Gastrocnemius medialis (tissue), 4 donors: ENCODE results near the gene SYTL2. TPM values are rescaled to one million over a fixed set of nuclear protein-coding genes. Genes with fewer than 3 reads are reported as not detected.

ENCODE experiments used
- ATAC-seq, 2 donors: fragments of 150-250 bp; one replicate each; pipeline ENCODE4 v1.9.1; 2016
- DNase-seq, 2 donors: peaks; one replicate each; pipeline ENCODE4 v3.0.0-alpha.2; 2019
- H3K27ac ChIP-seq, 4 donors: fragments of 200-600 bp; sonication (generic); 1 replicate in 1 of 4; 2 replicates in 3 of 4; pipeline ENCODE4 v1.5.1; 2016 to 2018; ENCODE audit warnings: mild to moderate bottlenecking in 2 of 4, moderate library complexity in 1 of 4
- H3K27me3 ChIP-seq, 3 donors: fragments of 200-600 bp; sonication (generic) in 2 of 3; 1 replicate in 1 of 3; 2 replicates in 2 of 3; pipeline versions ENCODE4 v1.5.1 to v1.6.0; 2016 to 2019; ENCODE audit warnings: mild to moderate bottlenecking in 1 of 3, moderate library complexity in 1 of 3
- H3K36me3 ChIP-seq, 2 donors: fragments of 200-600 bp; sonication (generic) in 1 of 2; one replicate each; pipeline ENCODE4 v1.5.1; 2017 to 2018
- H3K4me1 ChIP-seq, 2 donors: fragments of 200-600 bp; sonication (generic) in 1 of 2; one replicate each; pipeline ENCODE4 v1.5.1; 2016 to 2017; ENCODE audit warnings: mild to moderate bottlenecking in 2 of 2
- H3K4me3 ChIP-seq, 4 donors: fragments of 200-600 bp; sonication (generic) in 3 of 4; 1 replicate in 1 of 4; 2 replicates in 3 of 4; pipeline ENCODE4 v1.5.1; 2016 to 2019; ENCODE audit warnings: mild to moderate bottlenecking in 2 of 4
- H3K9me3 ChIP-seq, 3 donors: fragments of 200-600 bp; sonication (generic) in 2 of 3; 1 replicate in 1 of 3; 2 replicates in 2 of 3; pipeline ENCODE4 v1.5.1; 2016 to 2019
- CTCF ChIP-seq, 5 experiments: fragments of 450-650 bp in 3 of 5; fragments of 200-600 bp in 2 of 5; sonication (generic) in 2 of 5; IDR thresholded peaks in 4 of 5; conservative IDR thresholded peaks in 1 of 5; 1 replicate in 4 of 5; 2 replicates in 1 of 5; pipeline ENCODE4 v1.5.1; 2016 to 2019; ENCODE audit warnings: antibody characterized with exemption in 5 of 5, mild to moderate bottlenecking in 3 of 5, moderate library complexity in 3 of 5
- POLR2A ChIP-seq, 2 donors: fragments of 450-650 bp; IDR thresholded peaks; one replicate each; pipeline ENCODE4 v1.6.1; 2017; ENCODE audit warnings: antibody characterized with exemption in 2 of 2, mild to moderate bottlenecking in 2 of 2, moderate library complexity in 2 of 2
- in situ Hi-C, 4 donors: fragments of 200-750 bp; cut with MboI; loops; one replicate each; pipeline versions ENCODE4 v1.15.0 to v1.8.0; 2017; ENCODE audit warnings: low sequenced_read_pairs in 4 of 4
- intact Hi-C: fragments of 100-400 bp; cut with DNase I; formaldehyde crosslinking; loops from one replicate; pipeline ENCODE4 v1.15.1; 2023; ENCODE audit warnings: low total_unique reads
- total RNA-seq, 4 donors: library from RNA; depleted of rRNA; stranded (reverse); fragments of >200 nt; gene quantifications; one replicate each; pipeline versions ENCODE4 v1.1.0 to v1.2.3, GENCODE V29; 2016

SYTL2 gene
- total RNA-seq, 4 donors from 2014 or later = 0.97 to 11.9 (median 2.7) TPM

GRCh38 chr11:85798361-85798760 lies 12.6 kb downstream of the SYTL2 start:
- no peak overlapping the region for H3K27ac ChIP-seq
- intact Hi-C loops = no loop called here
- H3K4me3 ChIP-seq = no peak overlapping the region
- DNase-seq (no peak), ATAC-seq (no peak)
- in situ Hi-C loops = no loop called here
- no peaks in the 10 kb centered on the region for H3K4me1 ChIP-seq
- no peaks in the 10 kb centered on the region for H3K9me3 ChIP-seq
- H3K27me3 ChIP-seq = no peaks in the 10 kb centered on the region
- no peak for TF ChIP-seq POLR2A (IDR thresholded peaks at IDR 0.05)
- H3K36me3 ChIP-seq = no peaks in the 10 kb centered on the region

GRCh38 chr11:85795712-85796487 lies 15.0 kb downstream of the SYTL2 start:
- H3K4me3 ChIP-seq = no peak overlapping the region
- no peaks in the 10 kb centered on the region for H3K9me3 ChIP-seq
- no peaks in the 10 kb centered on the region for H3K36me3 ChIP-seq
- no peaks in the 10 kb centered on the region for H3K4me1 ChIP-seq
- ATAC-seq (no peak), DNase-seq (no peak)
- TF ChIP-seq CTCF (IDR thresholded peaks at IDR 0.05 in 4 of 5, conservative IDR thresholded peaks at IDR 0.05 in 1 of 5) = no peak
- TF ChIP-seq POLR2A (IDR thresholded peaks at IDR 0.05) = no peak
- H3K27ac ChIP-seq = no peak overlapping the region
- intact Hi-C loops (no loop called here), in situ Hi-C loops (no loop called here)
- H3K27me3 ChIP-seq = no peaks in the 10 kb centered on the region

- Histone ChIP-seq H3K4me3 (no peak overlapping the region), H3K36me3 (no peaks in the 10 kb centered on the region), H3K27me3 (no peaks in the 10 kb centered on the region), H3K27ac (no peak overlapping the region), H3K9me3 (no peaks in the 10 kb centered on the region), H3K4me1 (no peaks in the 10 kb centered on the region)
- no peak for TF ChIP-seq CTCF (IDR thresholded peaks at IDR 0.05 in 4 of 5, conservative IDR thresholded peaks at IDR 0.05 in 1 of 5)
- TF ChIP-seq POLR2A (IDR thresholded peaks at IDR 0.05) = no peak
- DNase-seq = no peak
- in situ Hi-C loops = no loop called here
- intact Hi-C loops = no loop called here
- ATAC-seq = no peak
Measured at GRCh38 chr11:85791409-85791990, 19.4 kb downstream of the SYTL2 start.

GRCh38 chr11:85787809-85788760 lies 22.9 kb downstream of the SYTL2 start:
- in situ Hi-C loops (no loop called here), intact Hi-C loops (no loop called here)
- H3K27me3 ChIP-seq = no peaks in the 10 kb centered on the region
- TF ChIP-seq CTCF (IDR thresholded peaks at IDR 0.05 in 4 of 5, conservative IDR thresholded peaks at IDR 0.05 in 1 of 5) = no peak
- no peak for TF ChIP-seq POLR2A (IDR thresholded peaks at IDR 0.05)
- no peak for DNase-seq
- no peaks in the 10 kb centered on the region for H3K9me3 ChIP-seq
- no peak overlapping the region for H3K4me3 ChIP-seq
- peak; percentile 64 to 69 for ATAC-seq
- peak overlapping the region in 1 of 4 donors; percentile 8 for H3K27ac ChIP-seq
- no peaks in the 10 kb centered on the region for H3K4me1 ChIP-seq
- no peaks in the 10 kb centered on the region for H3K36me3 ChIP-seq

GRCh38 chr11:85787168-85787567 lies 23.8 kb downstream of the SYTL2 start:
- TF ChIP-seq POLR2A (IDR thresholded peaks at IDR 0.05) = no peak
- no peak for TF ChIP-seq CTCF (IDR thresholded peaks at IDR 0.05 in 4 of 5, conservative IDR thresholded peaks at IDR 0.05 in 1 of 5)
- H3K36me3 ChIP-seq = no peaks in the 10 kb centered on the region
- in situ Hi-C loops = no loop called here
- intact Hi-C loops = no loop called here
- no peaks in the 10 kb centered on the region for H3K9me3 ChIP-seq
- no peaks in the 10 kb centered on the region for H3K4me1 ChIP-seq
- H3K27ac ChIP-seq = no peak overlapping the region
- no peak overlapping the region for H3K4me3 ChIP-seq
- no peaks in the 10 kb centered on the region for H3K27me3 ChIP-seq
- ATAC-seq (no peak), DNase-seq (no peak)
